Measurements from ENCODE around the gene FGD4.

GRCh38 chr12:32448586-32448985 lies 49.2 kb downstream of the FGD4 start:
- TF ChIP-seq CTCF (IDR thresholded peaks at IDR 0.05; ENCODE audit: borderline replicate concordance, extremely low read depth, low read length, poor library complexity, severe bottlenecking) (no peak), EZH2 (IDR thresholded peaks at IDR 0.05; ENCODE audit: borderline replicate concordance, low read depth, low read length, severe bottlenecking) (no peak)
